Type B pancreatic cell (in vitro differentiated cells): ENCODE results near the gene TNFRSF8. TPM values are rescaled to one million over a fixed set of nuclear protein-coding genes. Genes with fewer than 3 reads are reported as not detected.

ENCODE experiments used
- DNase-seq: peaks from one replicate; pipeline ENCODE4 v3.0.0; 2021; ENCODE audit warnings: mixed read lengths; ENCODE audit not compliant: unreplicated experiment; ENCODE audit errors: extremely low spot score
- H3K27ac Mint-ChIP-seq: 2 replicates; pipeline ENCODE4 v1.8.0; 2021; ENCODE audit warnings: mild to moderate bottlenecking, mixed read lengths
- H3K27me3 Mint-ChIP-seq: 2 replicates; pipeline ENCODE4 v1.8.0; 2021; ENCODE audit warnings: mixed read lengths
- H3K36me3 Mint-ChIP-seq: 2 replicates; pipeline ENCODE4 v1.8.0; 2021; ENCODE audit warnings: mixed read lengths
- H3K4me1 Mint-ChIP-seq: one replicate; pipeline ENCODE4 v1.8.0; 2021; ENCODE audit warnings: mixed read lengths; ENCODE audit not compliant: unreplicated experiment
- H3K4me3 Mint-ChIP-seq: 2 replicates; pipeline ENCODE4 v1.8.0; 2021; ENCODE audit warnings: mild to moderate bottlenecking, mixed read lengths
- H3K9me3 Mint-ChIP-seq: 2 replicates; pipeline ENCODE4 v1.8.0; 2021; ENCODE audit warnings: mixed read lengths
- CTCF ChIP-seq: fragments of 200-600 bp; sonication (generic); conservative IDR thresholded peaks from 2 replicates; pipeline ENCODE4 v1.5.0; 2021; ENCODE audit warnings: antibody characterized with exemption, mild to moderate bottlenecking
- long read RNA-seq: library from polyadenylated mRNA; unstranded; transcript quantifications from one replicate; pipeline ENCODE4 v2.0.0, GENCODE V29; 2020
- total RNA-seq: library from RNA; stranded (reverse); gene quantifications from 2 replicates; pipeline ENCODE4 v1.2.1, GENCODE V29; 2021; ENCODE audit warnings: low replicate concordance

TNFRSF8 gene
- 0.07 and 0.14 TPM in 2 replicates for total RNA-seq
- long read RNA-seq = 0 reads

- Mint-ChIP-seq H3K4me3 (peak within 1 kb of the TSS; percentile 61), H3K27ac (no peak within 1 kb of the TSS), H3K9me3 (no peaks in the 10 kb centered on the region), H3K27me3 (peaks cover 72% of the 10 kb centered on the region), H3K36me3 (no peaks in the 10 kb centered on the region), H3K4me1 (peaks cover 11% of the 10 kb centered on the region)
- DNase-seq = no peak
- no peak for TF ChIP-seq CTCF
Measured at GRCh38 chr1:12063141-12064072, at the start of gene TNFRSF8. Gene TNFRSF8, plus strand, starts transcription at chr1:12063303. Its CDS starts 296 bp downstream, at chr1:12063599.

- H3K9me3 Mint-ChIP-seq = no peaks in the 10 kb centered on the region
- DNase-seq = no peak
- H3K27me3 Mint-ChIP-seq = no peaks in the 10 kb centered on the region
- peak; percentile 28 for TF ChIP-seq CTCF
- no peak overlapping the region for H3K4me3 Mint-ChIP-seq
- H3K4me1 Mint-ChIP-seq = peaks cover 12% of the 10 kb centered on the region
- H3K36me3 Mint-ChIP-seq = peaks cover 8% of the 10 kb centered on the region
- H3K27ac Mint-ChIP-seq = peak overlapping the region; percentile 43
Measured at GRCh38 chr1:12014141-12014991, 48.7 kb upstream of the TNFRSF8 start.

- peak overlapping the region; percentile 43 for H3K27ac Mint-ChIP-seq
- peaks cover 13% of the 10 kb centered on the region for H3K4me1 Mint-ChIP-seq
- DNase-seq = no peak
- no peak for TF ChIP-seq CTCF
- H3K9me3 Mint-ChIP-seq = no peaks in the 10 kb centered on the region
- no peaks in the 10 kb centered on the region for H3K27me3 Mint-ChIP-seq
- no peak overlapping the region for H3K4me3 Mint-ChIP-seq
- H3K36me3 Mint-ChIP-seq = peaks cover 8% of the 10 kb centered on the region
Measured at GRCh38 chr1:12015001-12015491, 48.1 kb upstream of the TNFRSF8 start.

- Mint-ChIP-seq H3K4me3 (no peak overlapping the region), H3K27ac (no peak overlapping the region), H3K4me1 (peaks cover 13% of the 10 kb centered on the region), H3K9me3 (no peaks in the 10 kb centered on the region), H3K27me3 (no peaks in the 10 kb centered on the region), H3K36me3 (peaks cover 8% of the 10 kb centered on the region)
- no peak for DNase-seq
- TF ChIP-seq CTCF = no peak
Measured at GRCh38 chr1:12015499-12015898, 47.6 kb upstream of the TNFRSF8 start.

- no peak for TF ChIP-seq CTCF
- Mint-ChIP-seq H3K27ac (no peak overlapping the region), H3K4me1 (peaks cover 13% of the 10 kb centered on the region), H3K9me3 (no peaks in the 10 kb centered on the region), H3K4me3 (no peak overlapping the region), H3K36me3 (peaks cover 8% of the 10 kb centered on the region), H3K27me3 (no peaks in the 10 kb centered on the region)
- DNase-seq = no peak
Measured at GRCh38 chr1:12016182-12016581, 46.9 kb upstream of the TNFRSF8 start.
